ENCODE data around the gene PCBP3. TPM values are rescaled to one million over a fixed set of nuclear protein-coding genes. Genes with fewer than 3 reads are reported as not detected.

PCBP3 gene
- total RNA-seq, 1 experiment from 2014 or later: 3.7 TPM

DNA sequence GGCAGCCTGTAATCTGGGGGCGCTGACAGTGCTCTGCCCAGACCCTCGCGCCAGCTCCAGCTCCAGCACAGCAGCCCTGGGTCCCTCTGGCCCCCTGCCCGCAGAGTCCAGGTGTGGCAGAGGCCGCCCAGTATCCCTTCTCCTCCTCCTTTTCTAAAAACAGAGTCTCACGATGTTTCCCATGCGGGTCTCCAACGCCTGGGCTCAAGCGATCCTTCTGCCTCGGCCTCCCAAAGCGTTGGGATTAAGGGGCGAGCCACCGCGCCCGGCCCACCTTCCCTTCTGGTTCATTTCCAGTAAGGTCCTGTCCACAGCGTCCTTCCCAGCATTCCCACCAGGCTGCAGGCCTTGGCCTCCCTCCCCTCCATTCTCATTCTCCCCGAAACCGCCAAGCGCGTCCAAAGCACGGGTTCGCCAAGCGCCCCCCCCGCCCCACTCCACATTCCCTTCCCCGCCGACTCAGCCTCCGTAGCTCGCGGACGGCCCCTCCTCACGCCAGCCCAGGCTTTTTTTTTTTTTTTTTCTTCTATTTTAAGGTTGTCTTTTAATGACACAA is 2.0 kb upstream of the PCBP3 start:
- CTCF ChIA-PET: interaction anchor here (0.6 to 0.9 kb wide), 2 partner anchors 177 to 281 kb away, joined by 3 to 4 read pairs; no protein-coding TSS in a partner anchor
- intact Hi-C loops (cut with micrococcal nuclease): loop anchor here (5.0 kb wide), 1 partner anchor 106 kb away; no protein-coding TSS in a partner anchor

DNA sequence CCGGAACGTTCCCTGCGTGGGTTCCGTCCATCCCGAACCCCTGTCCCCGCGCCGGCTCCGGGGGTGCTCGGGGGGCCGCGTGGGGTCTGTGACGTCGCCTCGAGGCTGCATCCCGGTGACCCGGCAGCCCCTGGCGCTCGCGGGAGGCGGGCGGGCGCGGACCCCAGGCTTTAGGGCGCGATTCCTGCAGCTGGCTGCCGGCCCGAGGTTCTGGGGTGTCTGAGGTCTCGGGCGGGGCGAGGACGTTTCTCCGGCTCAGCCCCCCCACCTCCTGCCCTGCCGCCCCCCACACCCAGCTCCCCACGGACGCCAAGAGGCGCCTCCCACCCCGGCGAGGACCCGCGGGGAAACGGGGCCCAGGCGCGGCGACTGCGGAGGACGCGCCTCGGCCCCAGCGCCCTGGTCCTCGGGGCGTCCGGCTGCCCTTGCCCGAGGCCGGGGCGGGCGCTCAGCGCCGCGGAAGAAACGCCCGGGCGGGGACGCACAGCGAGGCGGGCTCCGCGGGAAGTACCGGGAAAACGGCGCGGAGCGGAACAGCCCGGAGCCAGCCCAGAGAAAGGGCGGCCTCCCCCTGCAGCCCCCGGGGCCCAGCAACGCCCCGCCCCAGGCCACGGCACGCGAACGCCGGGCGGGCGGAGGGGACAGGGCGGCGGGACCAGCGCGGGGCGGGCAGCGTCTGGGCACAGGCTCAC is 1.3 kb upstream of the PCBP3 start:
- TF ChIP-seq, protein P1, sequence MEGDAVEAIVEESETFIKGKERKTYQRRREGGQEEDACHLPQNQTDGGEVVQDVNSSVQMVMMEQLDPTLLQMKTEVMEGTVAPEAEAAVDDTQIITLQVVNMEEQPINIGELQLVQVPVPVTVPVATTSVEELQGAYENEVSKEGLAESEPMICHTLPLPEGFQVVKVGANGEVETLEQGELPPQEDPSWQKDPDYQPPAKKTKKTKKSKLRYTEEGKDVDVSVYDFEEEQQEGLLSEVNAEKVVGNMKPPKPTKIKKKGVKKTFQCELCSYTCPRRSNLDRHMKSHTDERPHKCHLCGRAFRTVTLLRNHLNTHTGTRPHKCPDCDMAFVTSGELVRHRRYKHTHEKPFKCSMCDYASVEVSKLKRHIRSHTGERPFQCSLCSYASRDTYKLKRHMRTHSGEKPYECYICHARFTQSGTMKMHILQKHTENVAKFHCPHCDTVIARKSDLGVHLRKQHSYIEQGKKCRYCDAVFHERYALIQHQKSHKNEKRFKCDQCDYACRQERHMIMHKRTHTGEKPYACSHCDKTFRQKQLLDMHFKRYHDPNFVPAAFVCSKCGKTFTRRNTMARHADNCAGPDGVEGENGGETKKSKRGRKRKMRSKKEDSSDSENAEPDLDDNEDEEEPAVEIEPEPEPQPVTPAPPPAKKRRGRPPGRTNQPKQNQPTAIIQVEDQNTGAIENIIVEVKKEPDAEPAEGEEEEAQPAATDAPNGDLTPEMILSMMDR (IDR thresholded peaks at IDR 0.05; ENCODE audit: unreplicated experiment): no peak
- H3K4me1 Mint-ChIP-seq (ENCODE audit: insufficient read depth, unreplicated experiment): peaks cover 6% of the 10 kb centered on the region
- no peak overlapping the region for H3K4me3 Mint-ChIP-seq (ENCODE audit: unreplicated experiment)
- H3K9me3 Mint-ChIP-seq (ENCODE audit: unreplicated experiment): peaks cover 3% of the 10 kb centered on the region
- intact Hi-C loops (cut with micrococcal nuclease): loop anchor here (5.0 kb wide), 1 partner anchor 105 kb away; no protein-coding TSS in a partner anchor
- CTCF ChIA-PET: no interaction called here
- BruUV-seq (replicated peaks): no TSS peak
- no peak for DNase-seq (ENCODE audit: unreplicated experiment)
- no peaks in the 10 kb centered on the region for H3K36me3 Mint-ChIP-seq (ENCODE audit: insufficient read depth, unreplicated experiment)
- H3K27me3 Mint-ChIP-seq (ENCODE audit: insufficient read depth, unreplicated experiment): no peaks in the 10 kb centered on the region
- no peak overlapping the region for H3K27ac Mint-ChIP-seq (ENCODE audit: low read depth, unreplicated experiment)
- POLR2A ChIA-PET: no interaction called here

More for the DNA sequence above, 2.0 kb upstream of the PCBP3 start:
- POLR2A ChIA-PET: interaction anchor here (1.4 kb wide), 1 partner anchor 57 kb away, joined by 5 read pairs; no protein-coding TSS in a partner anchor
- no peak for DNase-seq (ENCODE audit: unreplicated experiment)
- H3K27me3 Mint-ChIP-seq (ENCODE audit: insufficient read depth, unreplicated experiment): no peaks in the 10 kb centered on the region
- peaks cover 6% of the 10 kb centered on the region for H3K4me1 Mint-ChIP-seq (ENCODE audit: insufficient read depth, unreplicated experiment)
- no peaks in the 10 kb centered on the region for H3K9me3 Mint-ChIP-seq (ENCODE audit: unreplicated experiment)
- H3K27ac Mint-ChIP-seq (ENCODE audit: low read depth, unreplicated experiment): peak overlapping the region; percentile 35
- TF ChIP-seq, protein P1 (IDR thresholded peaks at IDR 0.05; ENCODE audit: unreplicated experiment): no peak
- H3K4me3 Mint-ChIP-seq (ENCODE audit: unreplicated experiment): no peak overlapping the region
- no TSS peak for BruUV-seq (replicated peaks)
- no peaks in the 10 kb centered on the region for H3K36me3 Mint-ChIP-seq (ENCODE audit: insufficient read depth, unreplicated experiment)

DNA sequence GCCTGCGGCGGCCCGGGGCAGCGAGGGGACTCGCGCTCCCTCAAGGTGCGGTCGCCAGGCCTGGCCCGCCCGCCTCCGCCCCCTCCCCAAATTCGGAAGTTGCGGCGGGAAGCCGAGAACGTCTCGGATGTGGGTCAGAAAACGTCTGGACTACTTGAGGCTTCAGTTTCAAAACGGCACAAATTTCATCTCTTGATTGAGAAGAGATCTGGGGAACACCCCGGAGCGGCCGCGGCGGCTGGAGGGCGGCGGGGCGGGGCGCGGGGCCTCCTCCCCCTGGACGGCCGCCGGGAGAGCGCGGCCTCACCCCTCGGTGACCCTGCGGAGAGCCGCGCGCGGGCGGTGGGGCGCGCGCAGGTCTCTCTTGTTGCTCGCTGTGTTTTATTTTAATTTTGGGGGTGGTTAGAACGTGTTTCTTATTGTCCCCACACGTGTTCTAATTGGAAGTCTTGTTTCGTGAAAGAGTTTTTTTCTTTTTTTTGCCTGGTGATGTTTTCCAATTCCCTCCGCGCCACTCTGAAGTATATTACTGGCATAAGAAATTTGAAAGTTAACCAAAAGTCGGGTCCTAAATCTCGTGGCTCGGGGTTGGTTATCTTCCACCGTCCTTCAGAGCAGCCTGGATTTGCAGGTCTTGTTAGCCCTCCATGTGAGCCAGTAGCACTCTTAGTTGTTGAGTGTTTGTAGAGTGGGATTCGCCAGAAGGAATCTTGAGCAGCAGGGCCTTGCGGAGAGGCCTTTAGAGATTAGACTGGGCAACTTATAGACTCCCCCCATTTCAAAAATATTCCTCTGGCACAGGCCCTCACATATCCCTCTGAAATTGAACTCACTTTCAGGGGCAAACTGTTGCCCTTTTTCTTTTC is 749 bp downstream of the PCBP3 start:
- POLR2A ChIA-PET: interaction anchor here (0.8 kb wide), 1 partner anchor 220 kb away, joined by 5 read pairs; no protein-coding TSS in a partner anchor
- H3K36me3 Mint-ChIP-seq (ENCODE audit: insufficient read depth, unreplicated experiment): no peaks in the 10 kb centered on the region
- TSS peak; percentile 55 for BruUV-seq (replicated peaks)
- H3K4me1 Mint-ChIP-seq (ENCODE audit: insufficient read depth, unreplicated experiment): peaks cover 6% of the 10 kb centered on the region
- no peak overlapping the region for H3K27ac Mint-ChIP-seq (ENCODE audit: low read depth, unreplicated experiment)
- intact Hi-C loops (cut with micrococcal nuclease): loop anchor here (2.0 to 5.0 kb wide), 2 partner anchors 55 to 103 kb away; no protein-coding TSS in a partner anchor
- no peaks in the 10 kb centered on the region for H3K27me3 Mint-ChIP-seq (ENCODE audit: insufficient read depth, unreplicated experiment)
- CTCF ChIA-PET: no interaction called here
- TF ChIP-seq, protein P1 (IDR thresholded peaks at IDR 0.05; ENCODE audit: unreplicated experiment): no peak
- peaks cover 7% of the 10 kb centered on the region for H3K9me3 Mint-ChIP-seq (ENCODE audit: unreplicated experiment)
- H3K4me3 Mint-ChIP-seq (ENCODE audit: unreplicated experiment): peak overlapping the region; percentile 65
- DNase-seq (ENCODE audit: unreplicated experiment): peak; percentile 17
